GM19240 (cell line): ENCODE data around the gene SLC35E1.
"Not testable (repeated sequence)": the region's sequence is repeated elsewhere in the genome, so short reads cannot be mapped to it uniquely, and the experiment has no call there.

Experiments
- DNase-seq: peaks from one replicate; pipeline ENCODE4 v3.0.0; 2011; ENCODE audit warnings: low spot score; ENCODE audit not compliant: insufficient read length

The SLC35E1 gene

DNA sequence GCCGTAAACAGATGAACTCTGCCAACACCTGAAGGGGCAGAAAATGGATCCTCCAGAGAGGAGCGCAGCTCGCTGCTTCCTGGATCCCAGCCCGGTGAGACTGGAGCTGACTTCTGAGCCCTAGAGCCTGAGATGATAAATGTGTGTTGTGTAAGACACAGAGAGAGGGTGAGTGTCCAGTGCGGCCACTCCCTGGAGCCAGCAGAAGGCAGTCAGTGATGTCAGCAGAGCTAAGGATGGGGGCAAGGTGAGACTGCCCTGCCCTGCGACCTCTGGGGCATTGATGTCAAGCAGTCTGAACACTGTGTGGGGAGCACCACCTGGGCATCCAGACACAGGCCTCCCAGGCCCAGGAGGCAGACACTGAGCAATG lies 9.7 kb upstream of the SLC35E1 start:
- DNase-seq, result no peak

DNA sequence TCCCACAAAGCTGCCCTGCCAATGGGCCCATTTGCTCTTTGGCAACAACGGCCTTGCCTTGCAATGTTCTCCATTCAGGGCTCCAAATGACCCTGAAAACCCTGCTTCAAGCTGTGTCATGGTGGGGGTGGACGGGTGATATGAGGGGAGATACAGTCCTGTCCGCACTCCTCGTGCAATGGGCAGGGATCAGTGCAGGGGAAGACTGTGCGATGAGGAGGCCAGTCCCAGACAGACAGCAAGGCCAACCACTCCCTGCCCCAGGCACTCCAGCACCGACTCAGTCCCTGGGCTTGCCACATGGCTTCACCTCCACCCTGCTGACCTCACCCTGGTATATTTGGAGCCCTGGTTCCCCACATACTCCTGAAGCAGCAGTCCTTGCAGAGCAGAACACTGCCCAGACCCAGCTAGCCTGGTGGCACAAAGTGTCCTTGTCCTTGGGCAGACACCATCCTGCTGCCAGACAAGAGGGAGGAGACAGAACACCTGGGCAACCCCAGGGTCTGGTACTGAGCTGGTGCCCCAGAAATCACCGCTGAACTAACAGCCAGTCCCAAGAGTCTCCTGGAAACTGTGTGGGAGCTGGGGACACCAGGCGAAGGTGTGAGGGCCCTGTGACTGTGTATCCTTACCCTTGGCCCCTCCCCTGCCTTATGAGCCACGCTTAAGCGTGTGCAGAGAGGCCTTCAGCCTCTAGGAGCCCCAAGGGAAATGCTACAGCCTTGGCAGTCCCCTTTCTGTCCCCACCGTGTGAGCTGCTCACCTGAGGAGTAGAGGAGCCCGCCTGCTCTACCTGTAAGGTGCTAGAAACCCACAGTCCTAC lies 9.1 kb upstream of the SLC35E1 start:
- DNase-seq, result no peak

DNA sequence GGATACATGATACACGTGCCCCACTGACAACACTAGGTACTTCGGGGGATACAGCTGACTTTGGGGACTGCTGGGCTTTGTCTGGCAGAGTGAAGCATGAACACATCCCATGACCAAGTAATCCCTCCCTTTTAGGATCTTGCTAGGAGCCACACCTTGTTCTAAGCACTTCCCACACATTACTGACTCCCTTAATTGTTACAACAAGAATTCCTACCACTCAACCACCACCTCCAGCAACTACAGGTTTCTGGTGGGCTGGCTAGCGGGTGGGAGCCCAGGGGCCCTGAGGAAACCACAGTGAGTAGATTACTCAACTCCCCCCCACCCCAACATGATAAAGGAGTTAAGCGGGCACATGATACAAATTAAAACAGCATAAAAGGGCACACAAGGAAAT lies 7.2 kb upstream of the SLC35E1 start:
- no peak for DNase-seq

DNA sequence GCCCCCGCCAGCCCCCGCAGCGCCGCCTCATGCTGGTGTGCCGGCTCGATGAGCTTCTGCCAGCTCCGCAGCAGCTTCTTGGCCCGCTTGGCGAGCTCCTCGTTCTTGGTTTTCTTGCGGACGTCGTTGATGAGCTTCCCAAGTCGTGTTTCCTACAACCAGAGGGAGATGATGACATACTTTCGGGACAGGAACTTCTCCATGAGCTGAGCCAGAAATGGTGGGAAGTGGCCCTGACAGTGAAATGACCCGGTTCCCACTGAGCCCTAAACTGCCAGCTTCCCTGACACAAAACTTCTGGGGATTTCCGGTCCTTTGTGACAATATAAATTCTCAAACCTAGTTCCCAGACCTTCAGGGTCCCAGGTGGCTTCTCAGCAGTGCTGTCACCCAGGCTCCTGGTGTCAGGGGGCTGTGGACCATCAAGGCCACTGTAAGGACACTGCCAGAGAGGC lies 5.3 kb upstream of the SLC35E1 start:
- no peak for DNase-seq

DNA sequence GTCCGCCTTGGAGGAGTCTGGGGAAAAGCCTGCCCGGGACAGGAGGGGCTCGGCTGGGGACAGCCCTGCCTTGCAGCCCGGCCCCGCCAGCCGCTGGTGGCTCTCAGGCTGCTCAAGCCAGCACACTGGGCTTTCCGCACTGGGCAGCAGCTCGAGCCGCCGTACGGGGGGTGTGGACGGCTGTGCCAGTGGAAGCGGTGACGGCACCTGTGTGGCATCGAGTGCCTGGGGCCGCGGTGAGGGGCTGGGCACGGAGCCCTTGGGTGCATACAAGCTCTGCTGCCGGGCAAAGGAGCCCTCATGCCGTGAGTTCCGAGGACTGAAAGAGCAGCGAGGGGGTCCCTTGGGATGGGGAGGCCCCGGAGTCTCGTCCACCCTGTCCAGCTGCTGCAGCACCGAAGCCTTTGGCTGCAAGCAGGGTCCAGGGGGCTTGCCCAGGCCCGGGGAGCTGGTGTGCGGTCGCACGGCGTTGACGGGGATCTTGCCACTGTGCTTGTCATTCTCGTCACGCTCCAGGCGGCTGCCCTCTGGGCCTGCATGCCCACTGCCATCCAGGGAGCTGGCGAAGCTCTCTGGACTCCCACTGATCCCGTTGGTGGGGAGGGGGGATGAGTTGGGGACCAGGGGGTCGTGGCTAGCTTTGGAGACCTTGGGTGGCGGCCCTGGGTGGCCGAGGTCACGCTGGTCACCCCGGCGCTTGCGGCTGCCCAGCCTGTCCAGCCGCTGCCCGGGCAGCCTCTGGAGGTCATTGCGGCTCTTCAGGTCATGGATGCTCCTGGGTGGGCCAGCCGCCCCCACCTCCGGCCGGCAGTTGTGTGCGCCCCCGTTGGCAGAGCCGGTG lies 4.7 kb upstream of the SLC35E1 start:
- DNase-seq, result no peak

DNA sequence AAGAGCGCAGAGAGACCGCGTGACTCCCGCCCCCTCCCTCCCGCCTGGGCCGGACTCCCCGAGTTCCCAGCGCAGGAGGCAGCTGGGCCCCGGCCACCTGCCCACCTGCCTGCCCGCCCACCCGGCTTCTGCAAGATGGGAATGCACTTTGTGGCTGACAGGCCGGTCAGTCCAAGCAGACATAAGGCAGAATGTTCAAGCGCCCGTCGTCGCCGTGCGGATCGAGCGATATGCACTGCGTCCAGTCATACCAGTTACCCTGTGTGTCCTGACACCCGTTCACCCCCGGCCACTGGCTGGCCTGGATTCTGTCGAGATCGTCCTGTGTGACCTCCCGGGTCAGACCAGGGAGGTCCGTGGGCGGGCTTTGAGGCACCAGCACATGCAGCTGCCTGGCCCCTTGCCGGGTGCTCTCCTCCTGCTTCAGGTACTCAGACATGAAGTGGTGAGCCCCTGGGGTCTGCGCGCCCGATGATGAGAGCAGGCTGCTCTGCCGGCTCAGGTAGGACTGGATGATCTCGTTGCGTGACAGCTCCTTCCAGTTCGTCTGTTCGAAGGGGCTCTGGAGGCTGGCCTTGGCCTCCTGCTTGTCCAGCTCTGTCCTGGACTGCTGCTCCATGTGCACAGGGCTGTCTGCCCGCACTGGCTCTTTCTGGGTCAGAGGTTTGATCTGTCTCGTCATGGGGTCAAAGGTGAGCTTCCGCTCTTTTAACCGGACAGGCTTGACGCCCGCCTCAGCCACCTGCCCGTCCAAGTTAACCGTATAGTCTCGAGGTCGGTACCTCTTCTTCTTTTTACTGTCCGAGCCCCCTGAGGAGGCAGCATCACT lies 3.9 kb upstream of the SLC35E1 start:
- no peak for DNase-seq

DNA sequence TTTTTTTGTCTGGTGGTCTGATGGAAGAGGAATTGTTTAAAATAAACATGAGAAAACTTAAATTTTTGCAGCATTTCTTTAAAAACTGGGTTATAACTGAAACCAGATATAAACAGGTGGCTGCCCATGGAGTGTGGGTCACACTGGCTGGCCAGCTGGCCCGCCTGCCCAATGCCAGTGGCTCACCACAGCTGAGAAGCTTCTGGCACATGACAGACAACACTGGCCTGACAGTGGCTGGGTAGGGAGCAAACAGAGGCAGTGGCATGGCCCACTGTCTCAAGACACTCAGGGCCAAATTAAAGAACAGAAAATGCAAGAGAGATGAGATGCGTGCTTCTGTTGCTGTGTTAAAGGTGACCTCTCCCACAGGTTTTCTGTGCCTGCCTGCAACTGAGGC lies 3.1 kb upstream of the SLC35E1 start:
- DNase-seq, result no peak

DNA sequence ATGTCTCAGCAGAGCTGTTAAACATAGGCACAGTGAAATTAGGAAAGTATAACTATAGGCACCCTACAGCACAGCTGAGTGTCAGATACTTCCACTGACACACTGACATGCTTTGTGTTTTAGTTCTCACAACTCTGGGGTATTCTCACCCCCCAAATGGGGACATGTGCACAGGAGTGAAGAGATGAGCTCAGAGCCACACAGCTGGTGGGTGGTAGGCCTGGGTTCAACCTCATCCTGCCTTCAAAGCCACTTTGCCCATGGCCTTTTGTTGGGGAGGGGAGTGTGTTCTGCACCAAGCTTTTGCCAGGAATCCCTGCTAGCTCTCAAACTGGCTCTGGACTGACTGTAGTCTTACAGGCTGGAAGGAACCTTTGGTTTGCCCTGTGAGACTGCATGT lies 1.7 kb upstream of the SLC35E1 start:
- DNase-seq, result no peak

DNA sequence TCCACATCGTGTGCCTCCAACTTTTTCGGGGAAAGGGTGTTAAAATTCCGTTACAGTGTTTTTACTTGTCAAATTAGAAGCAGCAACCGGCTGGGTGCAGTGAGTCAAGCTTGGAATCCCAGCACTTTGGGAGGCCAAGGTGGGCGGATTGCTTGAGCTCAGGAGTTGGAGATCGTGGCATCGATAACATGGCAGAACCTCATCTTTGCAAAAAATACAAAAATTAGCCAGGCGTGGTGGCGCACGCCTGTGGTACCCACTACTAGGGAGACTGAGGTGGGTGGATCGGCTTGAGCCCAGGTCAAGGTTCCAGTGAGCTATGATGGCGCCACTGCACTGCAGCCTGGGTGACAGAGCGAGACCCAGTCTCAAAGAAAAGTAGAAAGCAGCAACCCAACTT lies 1.1 kb upstream of the SLC35E1 start:
- no peak for DNase-seq

DNA sequence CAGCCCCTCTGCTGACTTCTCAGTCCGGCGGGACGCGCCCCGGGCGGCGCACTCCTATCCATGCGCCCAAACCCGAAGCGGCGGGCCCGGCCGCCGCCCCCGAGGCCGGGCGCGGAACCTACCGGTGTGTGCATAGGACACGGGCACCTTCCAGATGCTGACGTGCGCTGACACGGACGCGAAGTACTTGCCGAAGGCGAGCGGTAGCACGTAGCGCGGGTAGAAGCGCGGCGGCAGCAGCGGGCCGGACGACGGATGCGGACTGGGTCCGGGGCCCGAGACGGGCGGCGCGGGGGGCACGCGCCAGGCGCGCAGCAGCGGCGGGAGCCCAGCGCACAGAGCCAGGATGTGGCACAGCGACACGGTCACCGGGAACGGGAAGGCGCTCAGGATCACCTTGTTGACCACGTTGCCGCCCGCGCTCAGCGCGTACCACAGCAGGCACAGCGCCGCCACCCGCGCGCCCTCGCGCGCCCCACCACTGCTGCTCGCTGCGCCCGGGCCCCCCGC lies 338 bp downstream of the SLC35E1 start:
- DNase-seq, result no peak

DNA sequence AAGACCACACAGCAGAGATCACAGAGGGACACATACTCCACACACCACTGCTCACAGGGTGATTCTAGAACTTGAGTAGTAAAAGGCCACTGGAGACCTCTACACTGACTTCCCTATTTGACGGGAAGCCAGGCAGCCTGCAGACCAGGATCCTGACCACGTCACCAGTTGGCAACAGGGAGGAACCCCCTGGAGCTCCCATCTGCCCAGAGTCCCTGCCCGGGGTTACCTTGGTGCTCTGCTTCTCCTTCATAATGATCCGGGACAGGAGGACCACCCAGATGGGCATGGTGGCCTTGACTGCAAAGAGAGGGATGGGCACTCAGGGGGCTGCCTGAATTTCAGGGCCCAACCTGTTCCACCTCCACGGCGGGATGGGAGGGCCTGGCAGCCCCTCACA lies 932 bp downstream of the SLC35E1 start:
- no peak for DNase-seq

DNA sequence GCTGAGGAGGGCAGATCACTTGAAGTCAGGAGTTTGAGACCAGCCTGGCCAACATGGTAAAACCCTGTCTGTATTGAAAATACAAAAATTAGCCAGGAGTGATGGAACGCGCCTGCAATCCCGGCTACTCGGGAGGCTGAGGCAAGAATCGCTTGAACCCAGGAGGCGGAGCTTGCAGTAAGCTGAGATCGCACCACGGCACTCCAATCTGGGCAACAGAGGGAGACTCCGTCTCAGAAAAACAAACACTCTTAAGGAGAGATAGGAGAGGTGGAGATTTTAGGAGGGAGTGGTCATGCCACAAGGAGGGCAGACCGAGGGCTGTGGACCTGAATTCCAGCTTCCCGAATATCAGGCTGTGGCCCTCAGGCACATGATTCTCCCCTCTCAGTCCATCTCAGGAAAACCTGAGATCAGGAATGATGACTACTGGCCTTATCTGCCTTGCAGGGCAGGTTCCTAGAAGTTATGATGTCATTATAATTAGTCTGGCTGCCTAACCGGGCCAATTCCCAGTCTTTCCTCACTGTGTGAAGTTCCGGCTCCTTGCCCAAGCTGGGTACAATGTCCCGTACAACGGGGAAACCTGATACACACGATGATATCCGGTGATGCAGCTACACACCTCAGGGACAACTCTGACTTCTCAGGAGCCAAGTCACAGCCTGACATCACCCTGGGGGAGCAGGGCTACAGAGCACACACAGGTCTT lies 2.5 kb downstream of the SLC35E1 start:
- no peak for DNase-seq

DNA sequence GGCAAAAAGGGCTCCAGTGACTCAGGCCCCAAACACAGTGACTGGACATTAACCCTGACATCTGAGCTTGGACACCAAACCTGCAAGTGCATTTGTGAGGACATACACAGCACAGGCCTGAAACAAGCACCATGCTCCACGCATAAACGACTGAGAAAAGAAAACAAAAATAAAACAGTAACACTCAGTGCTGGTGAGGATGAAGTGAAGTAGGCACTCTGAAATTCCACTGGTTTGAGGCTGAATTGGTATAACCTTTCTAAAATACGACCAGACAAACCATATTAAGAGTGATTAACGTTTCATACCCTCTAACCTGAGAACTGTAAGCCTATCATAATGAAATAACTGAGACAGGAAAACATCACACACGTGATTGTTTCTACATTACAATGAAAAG lies 5.5 kb downstream of the SLC35E1 start:
- no peak for DNase-seq

DNA sequence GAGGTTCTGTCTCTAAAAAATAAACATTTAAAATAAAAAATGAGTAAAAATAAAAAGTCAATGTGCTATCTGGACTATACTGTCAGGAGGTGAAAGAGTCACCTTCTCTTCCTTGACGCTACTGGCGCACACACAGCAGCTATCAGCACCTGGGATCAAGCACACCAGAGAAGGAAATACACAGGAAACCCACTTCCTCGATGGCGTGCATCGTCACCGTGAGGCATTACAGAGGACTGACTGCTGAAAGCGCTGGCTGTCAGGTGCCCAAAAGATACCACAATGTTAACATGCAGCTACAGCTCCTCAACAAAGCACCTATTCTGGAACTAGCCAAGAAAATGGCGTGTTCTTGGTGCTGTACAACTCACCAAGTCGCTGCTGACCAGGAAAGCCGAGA lies 6.1 kb downstream of the SLC35E1 start:
- no peak for DNase-seq

DNA sequence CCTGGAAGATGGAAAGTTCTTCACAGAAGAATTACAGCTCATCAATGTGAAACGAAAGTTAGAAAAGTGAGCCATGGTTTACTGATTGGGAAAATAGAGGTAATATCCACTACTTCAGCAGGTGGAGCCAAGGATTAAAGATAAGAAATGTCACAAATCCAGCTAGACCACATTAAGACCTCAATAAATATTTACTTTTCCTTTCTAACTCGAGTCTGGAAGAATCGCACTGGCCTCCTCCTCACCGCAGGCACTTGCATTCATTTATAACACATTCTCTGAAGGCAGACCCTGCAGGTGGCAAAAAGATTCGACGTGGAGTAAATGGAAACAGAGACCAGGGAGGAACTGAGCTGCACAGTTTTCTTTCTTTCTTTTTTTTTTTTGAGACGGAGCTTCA lies 7.4 kb downstream of the SLC35E1 start:
- DNase-seq, result no peak

DNA sequence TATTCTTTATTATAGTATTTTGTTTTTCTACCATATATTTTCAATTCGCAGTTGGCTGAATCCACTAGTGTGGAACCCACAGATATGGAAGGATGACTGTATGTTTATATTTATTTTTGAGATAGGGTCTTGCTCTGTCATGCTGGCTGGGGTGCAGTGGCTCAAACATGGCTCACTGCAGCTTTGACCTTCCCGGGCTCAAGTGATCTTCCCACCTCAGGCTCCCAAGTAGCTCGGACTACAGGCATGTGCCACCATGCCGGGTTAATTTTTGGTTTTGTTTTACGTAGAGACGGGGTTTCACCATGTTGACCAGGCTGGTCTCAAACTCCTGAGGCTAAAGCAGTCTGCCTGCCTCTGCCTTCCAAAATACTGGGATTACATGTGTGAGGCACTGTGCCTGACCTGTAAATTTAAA lies 9.6 kb downstream of the SLC35E1 start:
- DNase-seq, result no peak

DNA sequence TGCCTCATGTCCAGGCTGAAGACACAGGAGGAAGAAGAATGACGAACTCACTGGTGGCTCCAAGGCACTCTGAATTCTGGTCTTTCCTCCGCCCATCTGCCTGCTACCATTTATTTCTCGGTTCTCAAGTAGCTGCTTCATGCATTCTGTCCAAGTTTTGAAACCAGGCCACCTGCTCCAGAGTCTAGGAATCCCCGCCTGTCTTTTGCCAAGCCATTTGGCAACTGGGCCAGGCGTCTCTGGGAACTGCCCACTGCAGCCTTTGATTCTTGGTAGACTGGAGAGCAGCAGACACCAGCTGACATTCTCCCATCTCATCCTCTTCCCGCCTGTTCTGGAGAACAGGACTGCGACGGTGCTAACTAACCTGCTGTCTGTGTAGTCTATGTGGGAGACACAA lies 10.8 kb downstream of the SLC35E1 start:
- no peak for DNase-seq

DNA sequence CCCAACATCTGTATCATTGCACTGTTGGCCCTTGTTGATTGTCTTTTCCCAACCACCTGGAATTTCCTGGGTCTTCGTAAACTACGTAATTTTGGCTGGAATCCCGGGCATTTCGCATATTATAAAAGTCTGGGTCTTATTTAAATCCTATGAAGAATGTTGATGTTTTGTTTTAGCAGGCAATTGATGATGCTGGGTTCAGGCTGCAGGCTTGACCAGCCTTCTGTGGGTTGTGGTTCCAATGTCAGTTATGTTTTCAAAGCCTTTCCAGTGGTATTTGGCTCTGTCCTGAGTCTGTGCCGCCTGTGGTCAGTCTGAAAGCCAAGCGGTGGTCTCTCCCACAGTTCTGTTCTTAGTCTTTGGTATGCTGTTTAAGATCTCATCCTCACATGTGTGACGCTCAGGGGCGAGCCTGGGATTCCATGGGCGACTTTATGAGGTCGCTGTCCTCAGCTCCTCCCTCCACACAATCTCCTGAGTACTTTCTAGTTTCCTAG lies 12.4 kb downstream of the SLC35E1 start:
- DNase-seq, result no peak

DNA sequence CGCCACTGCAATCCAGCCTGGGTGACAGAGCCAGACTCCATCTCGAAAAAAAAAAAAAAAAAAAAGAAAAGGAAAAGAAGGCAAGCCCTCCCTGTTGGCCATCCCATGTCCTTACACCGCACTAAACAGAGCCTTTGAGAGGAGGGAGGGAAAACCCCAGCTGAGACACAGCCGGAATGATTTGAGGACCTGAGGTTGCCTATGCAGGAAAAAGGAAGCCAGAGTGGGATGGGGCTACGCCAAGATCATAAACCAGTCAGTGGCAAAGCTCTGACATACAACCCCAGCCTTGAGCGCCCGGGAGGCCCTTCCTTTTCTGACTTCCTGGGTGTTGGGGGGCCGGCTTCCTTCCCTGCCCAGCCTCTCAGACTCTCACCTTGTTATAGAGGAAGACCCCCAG lies 17.4 kb downstream of the SLC35E1 start:
- no peak for DNase-seq

DNA sequence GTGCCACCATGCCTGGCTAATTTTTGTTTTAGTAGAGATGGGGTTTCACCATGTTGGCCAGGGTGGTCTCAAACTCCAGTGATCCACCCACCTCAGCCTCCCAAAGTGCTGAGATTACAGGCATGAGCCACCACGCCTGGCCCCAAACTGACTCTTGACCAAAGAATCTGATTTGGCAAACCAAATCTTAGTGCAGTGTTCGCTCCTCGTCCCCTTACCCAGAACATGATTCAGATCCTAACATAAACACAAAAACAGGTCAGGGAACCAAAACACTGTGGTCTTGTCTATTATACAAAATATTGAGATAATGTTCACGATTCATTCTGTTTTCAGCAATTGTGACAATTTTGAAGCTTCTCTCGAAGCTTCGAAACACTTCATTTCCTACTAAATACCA lies 20.3 kb downstream of the SLC35E1 start:
- DNase-seq, result not testable (repeated sequence)

DNA sequence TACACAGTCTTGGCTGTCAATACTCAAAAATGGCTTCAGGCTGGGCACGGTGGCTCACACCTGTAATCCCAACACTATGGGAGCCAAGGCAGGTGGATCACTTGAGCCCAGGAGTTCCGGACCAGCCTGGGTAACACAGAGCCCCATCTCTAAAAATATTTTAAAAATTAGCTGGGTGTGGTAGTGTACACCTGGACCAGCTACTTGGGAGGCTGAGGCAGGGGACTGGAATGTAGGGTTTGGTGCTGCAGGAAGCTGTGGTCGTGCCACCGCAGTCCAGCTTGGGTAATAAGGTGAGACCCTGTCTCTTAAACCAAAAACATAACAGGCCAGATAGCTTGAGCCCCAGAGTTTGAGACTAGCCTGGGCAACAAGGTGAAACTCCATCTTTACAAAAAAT lies 23.3 kb downstream of the SLC35E1 start:
- no peak for DNase-seq
